Medulla oblongata (tissue), 1 donor: ENCODE data around the gene MYBPHL.

Experiments
- DNase-seq: peaks from one replicate; pipeline ENCODE4 v3.0.0-alpha.2; 2015; ENCODE audit errors: extremely low spot score

MYBPHL gene

GRCh38 chr1:109265741-109266330 lies 41.0 kb downstream of the MYBPHL start:
- no peak for DNase-seq

GRCh38 chr1:109265016-109265415 lies 41.8 kb downstream of the MYBPHL start:
- no peak for DNase-seq

DNA sequence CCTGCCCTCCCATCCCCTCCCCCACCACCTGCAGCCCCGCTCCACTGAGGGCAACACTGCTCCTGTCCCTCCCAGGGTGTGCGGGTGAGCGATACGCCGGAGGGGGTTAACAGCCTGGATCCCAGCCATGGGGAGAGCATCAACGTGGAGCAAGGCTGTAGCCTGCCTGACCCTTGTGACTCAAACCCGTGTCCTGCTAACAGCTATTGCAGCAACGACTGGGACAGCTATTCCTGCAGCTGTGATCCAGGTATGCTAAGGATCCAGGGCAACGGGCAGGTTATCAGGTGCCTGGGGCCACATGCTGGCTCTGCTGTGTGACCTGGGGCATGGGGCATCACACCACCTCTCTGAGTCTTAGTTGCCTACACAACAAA lies 42.4 kb downstream of the MYBPHL start:
- no peak for DNase-seq

DNA sequence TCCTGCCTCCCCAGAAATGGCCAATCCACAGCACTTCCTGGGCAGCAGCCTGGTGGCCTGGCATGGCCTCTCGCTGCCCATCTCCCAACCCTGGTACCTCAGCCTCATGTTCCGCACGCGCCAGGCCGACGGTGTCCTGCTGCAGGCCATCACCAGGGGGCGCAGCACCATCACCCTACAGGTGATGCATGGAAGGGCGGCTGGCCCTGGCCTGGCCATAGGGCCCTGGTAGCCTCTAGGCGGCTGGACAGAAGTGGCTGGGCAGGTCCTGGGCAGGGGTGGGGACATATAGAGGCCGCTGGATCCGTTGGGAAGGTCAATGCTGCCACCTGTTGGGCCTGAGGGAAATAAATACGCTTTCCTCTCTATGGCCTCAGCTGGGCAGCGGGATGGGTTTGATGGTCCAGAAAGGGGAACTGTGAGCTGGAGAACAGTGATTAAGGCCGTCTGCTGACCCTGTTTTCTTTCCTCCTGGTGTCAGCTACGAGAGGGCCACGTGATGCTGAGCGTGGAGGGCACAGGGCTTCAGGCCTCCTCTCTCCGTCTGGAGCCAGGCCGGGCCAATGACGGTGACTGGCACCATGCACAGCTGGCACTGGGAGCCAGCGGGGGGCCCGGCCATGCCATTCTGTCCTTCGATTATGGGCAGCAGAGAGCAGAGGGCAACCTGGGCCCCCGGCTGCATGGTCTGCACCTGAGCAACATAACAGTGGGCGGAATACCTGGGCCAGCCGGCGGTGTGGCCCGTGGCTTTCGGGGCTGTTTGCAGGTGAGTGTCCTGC lies 43.0 kb downstream of the MYBPHL start:
- DNase-seq, result peak; percentile 95

DNA sequence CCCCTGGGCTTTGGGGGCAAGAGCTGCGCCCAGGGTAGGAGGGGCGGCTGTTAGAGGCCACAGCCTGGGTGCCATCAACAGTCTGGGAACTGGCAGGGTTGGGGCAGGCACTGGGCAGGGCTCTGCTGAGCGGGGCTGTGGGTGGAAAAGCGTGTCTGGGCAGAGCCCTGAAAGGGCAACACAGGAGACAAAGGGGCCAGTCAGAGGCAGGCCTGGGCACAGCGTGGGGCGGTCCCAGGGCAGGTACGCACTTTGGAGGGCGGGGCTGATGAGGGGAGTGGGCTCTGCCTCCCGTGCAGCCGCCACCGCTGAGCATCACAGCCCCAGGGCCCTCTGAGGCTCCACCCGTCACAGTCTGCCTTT lies 43.6 kb downstream of the MYBPHL start:
- no peak for DNase-seq

GRCh38 chr1:109262231-109263055 lies 44.4 kb downstream of the MYBPHL start:
- no peak for DNase-seq

DNA sequence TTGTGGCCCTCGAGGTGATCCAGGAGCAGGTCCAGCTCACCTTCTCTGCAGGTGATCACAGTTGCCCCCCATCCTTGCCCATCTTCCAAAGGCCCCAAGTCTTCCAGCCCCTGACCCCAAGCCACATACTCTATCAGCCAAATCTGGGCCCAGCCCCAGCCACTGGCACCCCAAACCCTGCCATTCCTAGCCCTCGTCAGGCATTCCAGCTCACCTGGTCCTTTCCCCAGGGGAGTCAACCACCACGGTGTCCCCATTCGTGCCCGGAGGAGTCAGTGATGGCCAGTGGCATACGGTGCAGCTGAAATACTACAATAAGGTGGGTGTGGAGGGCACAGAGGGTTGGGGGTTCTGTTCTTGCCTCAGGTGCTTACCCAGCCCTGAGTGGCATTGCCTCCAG lies 45.2 kb downstream of the MYBPHL start:
- DNase-seq, result no peak

- no peak for DNase-seq
Observed at GRCh38 chr1:109261006-109261405, 45.8 kb downstream of the MYBPHL start.

DNA sequence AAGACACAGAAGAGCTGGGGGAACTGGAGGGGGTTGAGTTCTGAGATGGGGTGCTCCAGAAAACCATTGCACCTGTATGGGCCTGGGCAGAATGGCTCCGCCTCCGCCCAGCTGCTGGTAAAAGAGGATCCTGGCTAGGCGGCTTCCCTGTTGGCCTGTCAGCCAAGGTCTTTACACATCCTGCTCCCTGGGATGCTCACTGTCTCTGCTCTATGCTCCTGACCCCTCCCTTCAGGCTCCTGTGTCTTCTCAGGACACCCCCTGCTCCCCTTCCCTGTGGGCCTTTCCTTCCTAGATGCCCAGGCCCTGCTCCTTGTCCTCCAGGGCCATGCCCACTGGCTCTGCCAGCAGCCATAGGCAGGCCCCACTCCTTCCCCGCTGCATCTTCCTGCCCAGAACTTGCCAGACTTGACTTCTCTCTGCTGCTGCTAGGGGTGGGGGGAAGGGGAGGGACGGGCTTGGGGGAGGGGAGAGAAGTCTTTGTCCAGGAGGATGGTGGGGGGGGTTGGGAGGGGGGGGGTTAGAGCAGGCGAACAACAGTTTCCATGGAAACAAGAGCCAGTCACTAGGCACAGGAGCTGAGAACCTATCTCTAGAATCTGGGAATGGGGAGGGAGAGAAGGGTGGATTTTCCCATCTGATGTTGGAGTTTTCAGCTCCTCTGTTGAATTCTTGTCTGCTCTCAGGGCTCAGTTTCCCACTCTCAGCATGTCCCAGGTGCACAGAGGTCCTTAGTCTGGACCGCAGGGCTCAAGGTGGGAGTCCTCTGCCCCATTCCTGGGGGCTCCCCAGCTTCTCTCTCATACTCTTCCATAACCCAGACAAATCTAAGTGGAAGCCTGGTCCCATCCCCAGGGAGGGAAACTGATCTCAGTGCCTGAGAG lies 46.9 kb downstream of the MYBPHL start:
- no peak for DNase-seq

DNA sequence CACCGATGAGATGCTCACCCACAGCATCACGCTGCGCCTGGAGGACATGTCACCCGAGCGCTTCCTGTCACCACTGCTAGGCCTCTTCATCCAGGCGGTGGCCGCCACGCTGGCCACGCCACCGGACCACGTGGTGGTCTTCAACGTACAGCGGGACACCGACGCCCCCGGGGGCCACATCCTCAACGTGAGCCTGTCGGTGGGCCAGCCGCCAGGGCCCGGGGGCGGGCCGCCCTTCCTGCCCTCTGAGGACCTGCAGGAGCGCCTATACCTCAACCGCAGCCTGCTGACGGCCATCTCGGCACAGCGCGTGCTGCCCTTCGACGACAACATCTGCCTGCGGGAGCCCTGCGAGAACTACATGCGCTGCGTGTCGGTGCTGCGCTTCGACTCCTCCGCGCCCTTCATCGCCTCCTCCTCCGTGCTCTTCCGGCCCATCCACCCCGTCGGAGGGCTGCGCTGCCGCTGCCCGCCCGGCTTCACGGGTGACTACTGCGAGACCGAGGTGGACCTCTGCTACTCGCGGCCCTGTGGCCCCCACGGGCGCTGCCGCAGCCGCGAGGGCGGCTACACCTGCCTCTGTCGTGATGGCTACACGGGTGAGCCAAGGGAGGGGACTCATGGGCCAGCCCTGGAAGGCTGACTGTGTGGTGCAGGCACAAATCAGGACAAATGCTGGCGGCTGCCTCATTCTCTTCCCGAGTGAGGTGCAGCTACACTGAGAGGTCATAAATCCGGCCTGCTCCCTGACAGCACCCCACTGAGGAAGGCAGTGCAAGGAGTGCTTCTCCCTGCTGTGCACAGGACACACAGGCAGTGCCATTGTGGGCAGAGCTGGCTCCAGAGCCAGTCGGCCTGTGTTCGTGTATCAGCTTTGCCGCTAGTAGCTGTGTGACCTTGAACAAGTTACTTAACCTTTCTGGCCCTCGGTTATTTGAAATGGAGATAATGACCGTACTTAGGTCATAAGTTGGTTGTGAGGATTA lies 48.0 kb downstream of the MYBPHL start:
- no peak for DNase-seq

DNA sequence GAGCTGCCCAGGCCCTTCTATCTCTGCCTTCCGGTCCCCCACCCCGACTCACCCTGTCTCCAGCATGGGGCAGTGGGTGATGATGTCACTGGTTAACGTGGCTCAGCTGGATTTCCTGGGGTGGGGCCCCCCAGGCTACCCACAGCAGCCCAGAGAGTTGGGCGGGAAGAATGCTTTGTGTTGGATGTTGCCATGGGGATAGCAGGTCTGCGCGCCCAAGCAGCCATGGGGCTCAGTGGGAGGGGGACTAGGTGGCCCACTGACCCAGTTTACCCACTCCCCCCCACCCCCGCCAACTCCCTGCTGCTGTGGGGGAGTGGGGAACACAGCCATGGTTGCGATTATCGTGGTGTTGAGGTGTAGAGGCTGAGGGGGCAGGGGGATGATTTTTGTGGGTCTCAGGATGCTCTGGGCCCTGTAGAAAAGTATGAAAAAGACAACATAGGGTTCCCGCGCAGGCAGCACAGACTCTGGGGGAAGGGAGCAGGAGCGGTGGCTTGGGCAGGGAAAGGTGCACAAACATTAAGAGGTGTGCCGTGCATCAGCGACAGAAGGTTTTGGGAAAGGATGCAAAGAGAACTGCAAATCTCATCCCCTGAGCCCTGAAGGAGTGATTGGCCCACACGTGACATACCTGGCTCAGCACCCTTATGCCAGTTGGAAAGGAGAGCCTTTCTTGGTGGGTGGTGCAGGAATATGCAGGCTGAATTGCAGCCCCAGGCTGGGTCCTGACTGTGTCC lies 49.0 kb downstream of the MYBPHL start:
- no peak for DNase-seq

- DNase-seq, result no peak
Observed at GRCh38 chr1:109256971-109257681, 49.7 kb downstream of the MYBPHL start.

DNA sequence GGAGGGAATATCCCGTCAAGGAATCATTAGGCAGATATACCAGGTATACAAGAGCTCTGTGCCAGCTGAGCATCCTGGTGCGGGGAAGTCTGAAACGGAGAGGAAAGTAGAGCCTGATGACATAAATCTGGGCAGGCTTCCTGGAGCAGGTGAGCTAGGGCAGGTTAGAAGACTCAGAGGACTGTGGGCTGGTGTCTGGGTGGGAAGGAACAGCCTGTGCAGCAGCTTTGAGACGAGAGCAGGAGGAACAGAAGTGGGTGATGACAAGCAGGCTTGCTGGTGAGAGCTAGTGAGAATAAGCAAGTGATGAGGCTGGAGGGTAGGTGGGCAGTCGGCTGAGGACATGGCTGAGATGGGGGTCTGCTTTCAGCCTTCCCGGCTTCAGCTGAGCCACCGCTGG lies 50.7 kb downstream of the MYBPHL start:
- DNase-seq, result no peak

- no peak for DNase-seq
Observed at GRCh38 chr1:109255678-109256077, 51.1 kb downstream of the MYBPHL start.

GRCh38 chr1:109255097-109255651 lies 51.6 kb downstream of the MYBPHL start:
- no peak for DNase-seq

DNA sequence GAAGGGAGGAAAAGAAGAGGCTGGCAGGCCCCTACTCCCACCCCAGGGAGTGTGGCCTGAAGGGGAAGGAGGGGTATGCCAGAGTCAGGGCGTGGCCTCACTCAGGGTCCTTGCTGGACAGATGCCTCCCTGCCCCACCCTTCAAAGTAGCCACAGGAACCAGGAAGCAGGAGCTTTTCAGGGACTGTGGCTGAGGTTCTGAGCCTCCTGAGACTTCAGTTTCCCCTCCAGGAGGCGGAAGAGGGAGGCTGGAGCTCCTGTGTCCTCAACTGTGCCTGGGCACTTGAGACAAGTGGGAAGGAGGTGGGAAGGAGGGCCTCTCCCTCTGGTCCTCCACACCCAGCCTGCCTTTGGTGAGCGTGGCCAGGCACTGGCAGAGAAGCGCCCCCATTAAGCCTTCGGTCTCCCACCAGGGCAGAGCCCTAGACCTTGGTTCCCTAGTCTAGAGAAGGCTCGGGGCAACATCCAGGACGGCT lies 52.2 kb downstream of the MYBPHL start:
- DNase-seq, result no peak

- peak; percentile 69 for DNase-seq
Observed at GRCh38 chr1:109253803-109254620, 52.8 kb downstream of the MYBPHL start.
